Mucosa of descending colon (tissue), 3 donors: ENCODE measurements around the gene MAGEA11. TPM values are rescaled to one million over a fixed set of nuclear protein-coding genes. Genes with fewer than 3 reads are reported as not detected.
"Not testable (repeated sequence)": the region's sequence is repeated elsewhere in the genome, so short reads cannot be mapped to it uniquely, and the experiment has no call there.

Source experiments
- ATAC-seq: fragments of 200-7000 bp; cut with Tn5 transposase; one replicate; pipeline ENCODE4 v1.9.1; 2020; ENCODE audit warnings: mild to moderate bottlenecking, moderate library complexity
- DNase-seq, 3 donors: peaks; one replicate each; pipeline ENCODE4 v3.0.0-alpha.2; 2020
- H3K36me3 ChIP-seq: fragments of 200-600 bp; one replicate; pipeline ENCODE4 v1.8.0; 2021; ENCODE audit warnings: low read depth, mild to moderate bottlenecking
- H3K4me1 ChIP-seq: fragments of 200-600 bp; one replicate; pipeline ENCODE4 v1.8.0; 2021; ENCODE audit warnings: low read depth, mild to moderate bottlenecking
- H3K4me3 ChIP-seq: fragments of 200-600 bp; one replicate; pipeline ENCODE4 v1.8.0; 2021; ENCODE audit warnings: mild to moderate bottlenecking
- H3K9me3 ChIP-seq: fragments of 200-600 bp; one replicate; pipeline ENCODE4 v1.8.0; 2021; ENCODE audit warnings: mild to moderate bottlenecking
- CTCF ChIP-seq: fragments of 200-600 bp; IDR thresholded peaks from one replicate; pipeline ENCODE4 v1.8.0; 2022; ENCODE audit warnings: antibody characterized with exemption, mild to moderate bottlenecking
- intact Hi-C, 2 donors: fragments of 100-400 bp; cut with DNase I in 1 of 2; cut with micrococcal nuclease in 1 of 2; formaldehyde crosslinking; loops; one replicate each; pipeline versions ENCODE4 v1.11.0 to v1.11.1; 2022; cut with DNase I, micrococcal nuclease
- total RNA-seq, 3 donors: library from RNA; stranded (reverse); fragmentation: NEBNext Ultra II Directional in 2 of 3; extraction: Animal tissue kit (Norgen Biotek cat#: 25700) in 2 of 3; gene quantifications; one replicate each; pipeline versions ENCODE4 v1.2.1 to v1.2.4, GENCODE V29; 2021 to 2023
- donor health status: DM: no; HTN: no; CAD: no; lungs with moderate emphysema.
- donor health status: DM: no; HTN: no; CAD: no.
- donor health status: DM: no; HTN: yes; CAD: no.

MAGEA11 gene
- total RNA-seq, 3 donors from 2014 or later = not detected

- H3K9me3 ChIP-seq = no peaks in the 10 kb centered on the region
- no peaks in the 10 kb centered on the region for H3K36me3 ChIP-seq
- intact Hi-C loops = no loop called here
- ATAC-seq (no peak), DNase-seq (no peak)
- no peak overlapping the region for H3K4me3 ChIP-seq
- no peaks in the 10 kb centered on the region for H3K4me1 ChIP-seq
- TF ChIP-seq CTCF = no peak
These were observed 9.9 kb downstream of the MAGEA11 start for GRCh38 chrX:149721778-149722177.

GRCh38 chrX:149723583-149724118, 11.8 kb downstream of the MAGEA11 start:
- DNase-seq, H3K9me3 ChIP-seq, H3K4me3 ChIP-seq, H3K4me1 ChIP-seq, H3K36me3 ChIP-seq, intact Hi-C loops: not testable (repeated sequence)
- peak; percentile 22 for ATAC-seq

- ATAC-seq, H3K4me3 ChIP-seq, DNase-seq, H3K9me3 ChIP-seq, H3K36me3 ChIP-seq, intact Hi-C loops, H3K4me1 ChIP-seq: not testable (repeated sequence)
These were observed 15.4 kb downstream of the MAGEA11 start for GRCh38 chrX:149727308-149727707.

- H3K4me3 ChIP-seq, H3K36me3 ChIP-seq, H3K4me1 ChIP-seq, H3K9me3 ChIP-seq, DNase-seq, intact Hi-C loops: not testable (repeated sequence)
- peak; percentile 34 for ATAC-seq
These were observed 30.4 kb downstream of the MAGEA11 start for GRCh38 chrX:149742269-149742668.

GRCh38 chrX:149746390-149747007, 34.6 kb downstream of the MAGEA11 start:
- H3K9me3 ChIP-seq, H3K36me3 ChIP-seq, DNase-seq, intact Hi-C loops, H3K4me3 ChIP-seq, H3K4me1 ChIP-seq: not testable (repeated sequence)
- ATAC-seq = peak; percentile 86

GRCh38 chrX:149757206-149758067, 45.6 kb downstream of the MAGEA11 start:
- Histone ChIP-seq H3K36me3 (no peaks in the 10 kb centered on the region), H3K4me1 (no peaks in the 10 kb centered on the region), H3K9me3 (no peaks in the 10 kb centered on the region), H3K4me3 (no peak overlapping the region)
- intact Hi-C loops = no loop called here
- TF ChIP-seq CTCF = no peak
- no peak for ATAC-seq
- no peak for DNase-seq

- DNase-seq (peak in 1 of 3 donors; percentile 11), ATAC-seq (no peak)
- H3K9me3 ChIP-seq = no peaks in the 10 kb centered on the region
- no peak overlapping the region for H3K4me3 ChIP-seq
- intact Hi-C loops = no loop called here
- no peaks in the 10 kb centered on the region for H3K4me1 ChIP-seq
- no peaks in the 10 kb centered on the region for H3K36me3 ChIP-seq
- TF ChIP-seq CTCF = no peak
These were observed 46.3 kb downstream of the MAGEA11 start for GRCh38 chrX:149758068-149758714.

- H3K36me3 ChIP-seq, H3K4me1 ChIP-seq, H3K9me3 ChIP-seq, ATAC-seq, H3K4me3 ChIP-seq, intact Hi-C loops: not testable (repeated sequence)
- peak in 1 of 3 donors; percentile 24 for DNase-seq
These were observed 46.8 kb downstream of the MAGEA11 start for GRCh38 chrX:149758715-149759078.
